ENCODE data around the gene MMP27.
A peak's percentile ranks its signal among the peaks of the same experiment; 100 is the strongest.
"Not testable (repeated sequence)": the region's sequence is repeated elsewhere in the genome, so short reads cannot be mapped to it uniquely, and the experiment has no call there.

The MMP27 gene, protein sequence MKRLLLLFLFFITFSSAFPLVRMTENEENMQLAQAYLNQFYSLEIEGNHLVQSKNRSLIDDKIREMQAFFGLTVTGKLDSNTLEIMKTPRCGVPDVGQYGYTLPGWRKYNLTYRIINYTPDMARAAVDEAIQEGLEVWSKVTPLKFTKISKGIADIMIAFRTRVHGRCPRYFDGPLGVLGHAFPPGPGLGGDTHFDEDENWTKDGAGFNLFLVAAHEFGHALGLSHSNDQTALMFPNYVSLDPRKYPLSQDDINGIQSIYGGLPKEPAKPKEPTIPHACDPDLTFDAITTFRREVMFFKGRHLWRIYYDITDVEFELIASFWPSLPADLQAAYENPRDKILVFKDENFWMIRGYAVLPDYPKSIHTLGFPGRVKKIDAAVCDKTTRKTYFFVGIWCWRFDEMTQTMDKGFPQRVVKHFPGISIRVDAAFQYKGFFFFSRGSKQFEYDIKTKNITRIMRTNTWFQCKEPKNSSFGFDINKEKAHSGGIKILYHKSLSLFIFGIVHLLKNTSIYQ

GRCh38 chr11:102705626-102706025, at the start of gene MMP27:
MMP27 (minus strand) TSS chr11:102705769; CDS start chr11:102705714, 55 bp downstream.
- no peak for DNase-seq (ENCODE audit: low read depth in 2 of 2)

DNA sequence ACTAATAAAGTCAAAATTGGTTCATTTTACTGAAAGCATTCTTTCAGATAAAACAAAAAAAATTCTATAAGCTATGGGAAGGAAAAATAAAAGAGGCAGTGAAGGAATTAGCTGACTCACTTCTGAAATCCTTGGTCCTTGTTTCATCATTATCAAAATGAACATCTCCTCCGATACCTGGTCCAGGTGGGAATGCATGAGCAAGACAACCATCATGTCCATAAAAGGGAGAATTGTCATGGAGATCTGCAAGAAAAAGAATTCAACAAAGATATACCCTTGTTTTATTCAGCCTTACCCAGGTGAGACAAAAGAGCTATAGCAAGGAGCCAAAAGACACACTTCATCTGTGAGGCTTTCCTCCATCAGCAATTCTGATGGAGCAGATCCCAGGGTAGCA, 47.7 kb upstream of the MMP27 start:
- DNase-seq (ENCODE audit: low read depth in 2 of 2): no peak

DNA sequence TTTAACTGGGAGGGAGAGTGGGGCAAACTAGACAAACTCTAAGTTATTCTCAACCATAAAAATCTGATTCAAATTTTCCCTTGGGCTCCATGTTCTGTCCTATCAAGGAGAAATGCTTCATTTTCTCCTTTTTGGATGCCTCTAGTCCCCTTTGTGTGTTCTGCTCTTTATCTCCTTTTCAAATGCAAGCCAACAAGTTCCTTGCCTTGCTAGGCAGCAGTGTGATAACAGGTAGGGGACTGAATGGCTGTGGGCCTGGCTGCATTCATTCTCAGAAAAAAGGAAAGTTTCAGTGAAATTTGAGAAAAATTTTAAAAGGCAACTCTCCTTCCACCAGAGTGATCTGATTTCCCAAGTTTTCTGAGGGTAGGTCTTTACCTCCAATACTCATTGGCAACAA, 46.1 kb upstream of the MMP27 start:
- no peak for DNase-seq (ENCODE audit: low read depth in 2 of 2)

- DNase-seq (ENCODE audit: low read depth in 2 of 2): no peak
These were observed 43.6 kb upstream of the MMP27 start for GRCh38 chr11:102749101-102749722.

DNA sequence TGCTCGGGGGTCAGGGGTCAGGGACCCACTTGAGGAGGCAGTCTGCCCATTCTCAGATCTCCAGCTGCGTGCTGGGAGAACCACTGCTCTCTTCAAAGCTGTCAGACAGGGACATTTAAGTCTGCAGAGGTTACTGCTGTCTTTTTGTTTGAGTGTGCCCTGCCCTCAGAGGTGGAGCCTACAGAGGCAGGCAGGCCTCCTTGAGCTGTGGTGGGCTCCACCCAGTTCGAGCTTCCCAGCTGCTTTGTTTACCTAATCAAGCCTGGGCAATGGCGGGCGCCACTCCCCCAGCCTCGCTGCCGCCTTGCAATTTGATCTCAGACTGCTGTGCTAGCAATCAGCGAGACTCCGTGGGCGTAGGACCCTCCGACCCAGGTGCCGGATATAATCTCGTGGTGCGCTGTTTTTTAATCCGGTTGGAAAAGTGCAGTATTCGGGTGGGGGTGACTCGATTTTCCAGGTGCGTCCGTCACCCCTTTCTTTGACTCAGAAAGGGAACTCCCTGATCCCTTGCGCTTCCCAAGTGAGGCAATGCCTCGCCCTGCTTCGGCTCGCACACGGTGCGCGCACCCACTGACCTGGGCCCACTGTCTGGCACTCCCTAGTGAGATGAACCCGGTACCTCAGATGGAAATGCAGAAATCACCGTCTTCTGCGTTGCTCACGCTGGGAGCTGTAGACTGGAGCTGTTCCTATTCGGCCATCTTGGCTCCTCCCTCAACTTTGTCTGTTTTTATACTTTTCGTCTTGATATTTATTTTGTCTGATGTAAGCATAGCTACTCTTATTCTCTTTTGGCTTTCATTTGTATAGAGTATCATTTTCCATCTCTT, 41.4 kb upstream of the MMP27 start:
- not testable (repeated sequence) for DNase-seq (ENCODE audit: low read depth in 2 of 2)

DNA sequence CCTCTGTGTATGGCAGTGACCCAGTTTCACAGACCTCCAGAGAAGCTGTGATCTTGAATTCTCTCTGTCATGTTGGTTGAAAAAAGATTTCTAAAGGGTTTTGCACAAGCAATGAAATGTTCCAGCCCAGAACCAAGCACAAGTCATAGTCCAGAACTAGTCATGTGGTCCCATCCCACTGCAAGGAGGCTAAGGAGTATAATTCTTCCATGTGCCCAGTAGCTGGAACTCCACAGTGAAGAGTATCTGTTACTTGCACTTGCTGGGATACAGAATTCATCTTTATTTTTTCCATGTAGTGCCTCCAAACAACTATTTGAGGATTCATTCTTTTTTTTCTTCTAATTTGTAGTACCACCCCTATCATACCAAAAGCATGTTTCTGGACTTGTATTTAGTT, 29.1 kb upstream of the MMP27 start:
- no peak for DNase-seq (ENCODE audit: low read depth in 2 of 2)

DNA sequence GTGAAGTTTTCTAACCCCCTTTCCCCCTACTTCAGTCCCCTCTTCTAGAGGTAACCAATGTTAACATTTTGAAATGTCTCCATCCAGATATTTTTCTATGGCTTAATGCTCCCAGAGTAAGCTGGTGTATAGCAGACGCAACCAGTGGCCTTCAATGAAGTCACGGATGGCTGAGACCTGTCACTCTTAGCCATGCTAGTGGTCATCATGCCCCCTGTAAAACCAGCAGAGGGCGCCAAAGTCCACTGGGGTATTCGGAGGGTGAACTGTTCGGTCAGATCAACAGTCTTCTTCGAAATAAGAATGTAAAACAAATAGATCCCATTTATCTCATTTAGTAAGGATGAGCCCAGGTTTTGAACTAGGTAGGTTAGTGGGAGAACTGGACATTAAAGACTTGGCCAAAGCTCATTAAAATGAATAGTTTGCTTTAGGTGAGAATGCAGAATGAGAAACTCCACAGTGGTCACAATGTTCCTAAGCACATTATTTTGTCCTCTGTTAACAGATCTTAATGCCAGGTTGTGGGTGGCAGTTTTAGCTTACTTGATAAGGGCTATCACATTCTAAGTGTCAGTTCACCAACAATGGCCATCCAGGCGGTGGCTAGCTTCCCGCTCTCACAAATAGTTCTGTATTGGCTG, 27.8 kb upstream of the MMP27 start:
- DNase-seq (ENCODE audit: low read depth in 2 of 2): peak; percentile 16 to 30

DNA sequence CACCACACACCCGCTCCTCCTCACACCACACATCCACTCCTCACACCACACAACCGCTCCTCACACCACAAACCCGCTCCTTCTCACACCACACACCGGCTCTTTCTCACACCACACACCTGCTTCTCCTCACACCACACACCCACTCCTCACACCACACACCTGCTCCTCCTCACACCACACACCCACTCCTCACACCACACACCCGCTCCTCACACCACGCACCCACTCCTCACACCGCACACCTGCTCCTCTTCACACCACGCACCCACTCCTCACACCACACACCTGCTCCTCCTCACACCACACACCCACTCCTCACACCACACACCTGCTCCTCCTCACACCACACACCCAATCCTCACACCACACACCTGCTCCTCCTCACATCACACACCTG, 25.4 kb upstream of the MMP27 start:
- DNase-seq (ENCODE audit: low read depth in 2 of 2): not testable (repeated sequence)

DNA sequence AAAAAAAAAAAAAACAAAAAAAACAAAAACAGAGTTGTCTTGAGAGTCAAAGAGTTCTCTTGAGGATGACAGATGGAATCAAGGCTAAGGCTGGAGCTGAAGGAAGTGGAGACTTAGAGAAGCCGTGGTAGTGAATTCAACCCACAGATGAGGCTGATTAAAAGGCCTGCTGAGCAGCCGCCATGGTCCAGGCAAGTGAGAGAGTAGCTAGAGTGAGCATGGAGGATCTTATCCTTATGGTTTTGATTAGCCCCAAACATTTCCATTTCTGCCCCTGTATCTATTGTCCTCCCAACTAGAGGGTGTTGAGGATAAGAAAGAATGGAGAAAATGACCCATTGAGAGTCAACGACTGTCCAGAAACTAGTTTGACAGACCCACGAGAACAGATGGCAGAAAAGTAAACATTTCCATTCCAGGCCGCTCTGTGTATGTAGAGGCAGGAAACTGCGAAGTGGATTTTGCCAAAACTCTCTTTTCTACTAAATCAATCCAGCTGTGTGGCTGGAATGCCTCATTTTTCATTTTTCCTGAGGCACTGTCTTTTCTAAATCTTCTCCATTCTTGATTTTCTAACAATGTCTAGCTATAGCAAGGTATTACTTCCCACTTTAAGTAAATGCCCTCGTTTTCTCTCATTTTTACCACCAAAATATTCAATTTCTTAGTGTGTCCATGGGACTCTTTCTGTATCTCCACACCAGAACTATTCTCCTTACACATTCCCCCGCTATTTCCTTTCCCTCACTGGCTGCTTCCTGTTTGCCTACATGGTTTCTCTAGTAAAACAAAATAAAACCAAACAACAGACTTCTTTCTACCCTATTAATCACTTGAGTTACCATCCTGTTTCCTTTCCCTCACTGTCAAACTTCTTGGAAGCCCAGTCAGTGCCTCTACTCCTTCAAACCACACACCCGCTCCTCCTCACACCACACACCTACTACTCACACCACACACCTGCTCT, 24.6 kb upstream of the MMP27 start:
- no peak for DNase-seq (ENCODE audit: low read depth in 2 of 2)

DNA sequence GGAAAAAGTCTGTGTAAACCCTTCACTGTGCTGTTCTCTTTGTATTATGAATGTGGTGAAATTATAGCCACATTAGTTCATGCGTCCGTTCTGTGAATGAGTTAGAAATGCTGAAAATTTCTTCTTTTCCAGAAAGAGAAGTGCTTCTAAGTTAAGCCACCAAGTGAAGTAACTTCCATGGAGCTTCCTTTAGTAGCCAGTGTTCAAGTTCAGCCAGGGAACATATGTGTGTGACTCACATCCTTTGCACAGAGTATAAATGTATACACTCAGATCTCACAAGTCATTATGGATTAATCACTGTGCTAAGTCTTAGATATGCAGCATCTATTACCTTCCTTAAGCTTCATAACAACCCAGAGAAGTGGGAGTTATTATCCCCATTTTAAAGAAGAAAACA, 22.3 kb upstream of the MMP27 start:
- no peak for DNase-seq (ENCODE audit: low read depth in 2 of 2)

DNA sequence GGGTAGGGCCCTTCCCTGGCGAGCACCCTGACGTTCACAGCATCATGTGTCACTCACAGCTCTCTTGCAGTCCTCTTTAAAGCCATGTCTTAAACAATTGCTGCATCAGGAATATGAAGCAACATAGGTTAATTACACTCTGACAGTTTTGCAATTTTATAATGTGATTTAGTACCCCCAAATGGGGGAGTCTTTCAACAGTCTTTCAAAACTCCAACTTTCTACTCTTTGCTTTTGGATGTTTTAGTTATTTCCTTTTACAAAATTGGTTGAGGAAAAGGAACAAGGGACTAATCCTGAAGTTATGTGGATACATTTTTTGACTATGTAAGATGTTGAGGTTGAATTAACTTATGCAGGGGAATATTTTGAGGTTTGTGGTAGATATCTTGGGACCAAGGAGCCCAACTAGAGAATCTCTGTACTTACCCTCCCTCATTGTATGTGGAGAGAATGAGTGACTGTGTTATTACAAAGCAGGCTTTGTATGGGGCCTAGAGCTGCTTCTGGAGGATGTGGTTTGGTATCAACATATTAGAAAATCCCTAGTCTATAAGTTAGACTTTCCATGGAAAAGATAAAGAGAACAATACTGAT, 19.4 kb upstream of the MMP27 start, which contains the start of gene MMP8:
TSS of gene MMP8 (minus strand) at position 51 of the 597 bp plus-strand sequence. CDS start 99 bp downstream, outside the sequence.
- no peak for DNase-seq (ENCODE audit: low read depth in 2 of 2)

DNA sequence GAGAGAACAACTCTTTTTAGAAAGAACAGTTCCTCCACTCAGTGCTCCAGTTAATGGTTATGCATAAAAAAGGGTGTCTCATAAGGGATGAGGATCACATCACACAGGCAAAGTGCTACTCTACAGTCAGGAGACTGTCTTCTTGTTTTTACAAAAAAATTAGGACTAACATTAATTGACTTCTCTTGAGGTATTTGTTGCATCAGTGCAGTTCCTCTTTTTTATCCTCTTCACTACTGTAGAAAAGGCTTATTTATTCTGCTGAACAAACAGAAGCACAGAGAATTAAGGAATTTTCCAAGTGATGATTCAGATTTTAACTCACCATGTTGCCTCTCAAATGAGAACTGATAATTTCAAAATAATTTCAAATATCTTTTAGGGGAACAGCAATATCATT, 17.3 kb upstream of the MMP27 start:
- no peak for DNase-seq (ENCODE audit: low read depth in 2 of 2)

DNA sequence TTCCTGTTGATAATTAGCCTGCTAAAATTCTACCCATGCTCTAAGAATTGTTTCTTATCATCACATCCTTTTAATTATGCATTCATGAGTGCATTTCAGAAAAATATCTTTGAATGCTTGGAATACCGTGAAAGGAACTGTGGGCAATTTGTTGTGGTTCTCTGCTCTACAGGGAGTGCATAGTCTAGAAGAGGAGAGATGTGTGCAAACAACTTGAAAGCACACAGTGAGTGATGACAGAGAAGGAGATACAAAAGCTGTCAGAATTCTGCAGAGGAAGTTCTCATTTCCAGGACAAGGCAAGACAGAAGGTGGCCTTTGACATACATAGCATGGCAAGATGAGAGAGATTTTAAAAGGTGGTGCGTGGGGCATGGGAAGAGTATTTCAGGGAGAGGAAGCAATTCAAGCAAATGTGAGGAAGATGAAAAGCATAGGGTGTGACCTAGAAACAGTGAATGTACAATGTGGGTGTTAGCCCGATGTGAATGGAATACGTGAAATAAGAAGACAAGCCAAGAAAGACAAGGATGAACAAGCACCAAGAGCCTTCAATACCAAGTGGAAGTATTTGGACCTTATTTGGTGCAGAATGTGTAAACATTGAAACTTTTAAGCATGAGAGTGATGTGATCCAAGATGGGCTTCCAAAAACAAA, 14.2 kb upstream of the MMP27 start:
- DNase-seq (ENCODE audit: low read depth in 2 of 2): no peak

- DNase-seq (ENCODE audit: low read depth in 2 of 2): no peak
These were observed 11.7 kb upstream of the MMP27 start for GRCh38 chr11:102717280-102717679.

DNA sequence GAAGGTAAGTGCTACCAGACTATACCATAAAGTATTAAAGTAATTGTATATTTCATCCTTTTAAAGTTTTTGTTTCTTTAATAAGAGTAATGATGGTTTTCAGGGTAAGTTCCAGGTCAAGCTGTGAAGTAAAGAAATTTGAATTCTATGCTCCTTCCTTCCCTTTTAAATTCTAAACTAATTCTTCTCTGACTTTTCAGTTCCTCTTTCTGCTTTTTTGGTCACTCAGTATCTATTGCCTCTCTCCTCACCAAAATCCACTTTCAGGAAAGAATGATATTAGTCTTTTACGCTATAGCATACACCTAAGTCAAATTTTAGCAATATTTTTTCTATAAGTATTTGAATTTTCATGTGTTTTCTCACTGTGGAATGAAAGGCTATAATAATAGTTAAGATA, 11.0 kb upstream of the MMP27 start:
- DNase-seq (ENCODE audit: low read depth in 2 of 2): no peak

GRCh38 chr11:102712137-102712536, 6.6 kb upstream of the MMP27 start:
- no peak for DNase-seq (ENCODE audit: low read depth in 2 of 2)

DNA sequence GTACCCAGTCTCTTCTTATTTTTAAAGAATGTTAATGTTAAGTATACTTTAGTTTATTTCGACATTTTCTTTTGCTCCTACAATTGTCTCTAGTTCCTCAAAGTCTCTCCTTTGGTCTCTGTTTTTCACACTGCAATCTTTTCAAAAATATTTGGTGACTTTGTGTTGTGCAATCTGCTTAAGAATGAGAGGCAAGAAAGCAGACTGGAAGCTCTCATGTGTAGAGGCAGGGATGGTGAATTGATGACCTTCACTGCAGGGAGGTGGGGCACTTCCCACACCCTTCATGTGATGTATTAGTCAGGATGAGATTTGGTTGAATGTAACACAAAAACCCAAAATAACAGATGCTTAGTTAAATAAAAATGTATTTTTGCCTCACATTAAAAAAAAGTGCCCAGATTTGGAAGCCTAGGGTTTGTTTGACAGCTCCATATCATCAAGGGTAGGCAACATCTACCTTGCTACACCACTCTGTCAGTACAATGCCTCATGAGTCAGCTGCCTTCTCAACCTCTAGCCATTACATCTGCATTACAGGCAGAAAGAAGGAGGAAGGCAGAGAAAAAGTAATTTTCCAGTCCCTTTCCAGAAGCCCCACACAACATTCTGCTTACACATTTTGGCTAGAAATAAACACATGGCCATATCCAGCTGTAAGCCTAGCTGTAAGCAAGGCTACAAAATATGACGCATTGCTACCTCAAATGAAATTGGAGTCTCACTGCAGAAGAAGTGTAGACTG, 3.8 kb upstream of the MMP27 start:
- no peak for DNase-seq (ENCODE audit: low read depth in 2 of 2)

GRCh38 chr11:102708654-102709053, 3.1 kb upstream of the MMP27 start:
- no peak for DNase-seq (ENCODE audit: low read depth in 2 of 2)

- no peak for DNase-seq (ENCODE audit: low read depth in 2 of 2)
These were observed 728 bp downstream of the MMP27 start for GRCh38 chr11:102704841-102705240.

Data from stimulated activated CD8-positive, alpha-beta memory T cell treated with anti-CD3 and anti-CD28 coated beads, Interleukin-15, amount 100 ng/mL, for 48 hours (primary cell).